ENCODE data around the gene GMPR2.

DNA sequence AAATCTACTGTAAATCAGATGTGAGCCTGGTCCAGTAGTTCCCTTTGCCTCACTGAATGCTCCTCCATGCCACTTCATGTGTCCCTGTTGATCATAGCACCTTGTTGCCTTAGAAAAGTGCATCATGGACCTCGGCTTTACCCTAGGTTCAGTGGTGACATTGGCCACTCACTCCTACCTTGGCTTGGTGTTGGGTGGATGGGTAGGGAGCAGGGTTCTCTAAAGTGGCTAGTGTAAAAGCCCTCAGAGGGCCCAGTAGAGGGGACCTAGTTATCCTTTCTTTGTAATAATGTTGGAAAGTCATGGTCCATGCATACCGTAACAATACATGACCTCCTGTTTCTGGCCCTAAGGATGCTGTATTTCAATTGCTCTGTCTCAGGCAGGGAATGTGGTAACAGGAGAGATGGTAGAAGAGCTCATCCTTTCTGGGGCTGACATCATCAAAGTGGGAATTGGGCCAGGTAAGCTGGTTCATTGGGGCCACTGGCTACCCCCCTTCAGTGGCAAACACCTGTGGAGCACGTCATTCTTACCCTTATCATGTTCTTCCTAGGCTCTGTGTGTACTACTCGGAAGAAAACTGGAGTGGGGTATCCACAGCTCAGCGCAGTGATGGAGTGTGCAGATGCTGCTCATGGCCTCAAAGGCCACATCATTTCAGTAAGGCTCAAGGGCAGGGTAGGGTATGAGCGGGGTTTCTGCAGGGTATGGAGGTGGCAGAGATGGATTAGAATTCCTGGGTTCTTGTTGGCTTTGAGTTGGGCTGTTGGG, 4.1 kb downstream of the GMPR2 start:
- TF ChIP-seq, protein P1, sequence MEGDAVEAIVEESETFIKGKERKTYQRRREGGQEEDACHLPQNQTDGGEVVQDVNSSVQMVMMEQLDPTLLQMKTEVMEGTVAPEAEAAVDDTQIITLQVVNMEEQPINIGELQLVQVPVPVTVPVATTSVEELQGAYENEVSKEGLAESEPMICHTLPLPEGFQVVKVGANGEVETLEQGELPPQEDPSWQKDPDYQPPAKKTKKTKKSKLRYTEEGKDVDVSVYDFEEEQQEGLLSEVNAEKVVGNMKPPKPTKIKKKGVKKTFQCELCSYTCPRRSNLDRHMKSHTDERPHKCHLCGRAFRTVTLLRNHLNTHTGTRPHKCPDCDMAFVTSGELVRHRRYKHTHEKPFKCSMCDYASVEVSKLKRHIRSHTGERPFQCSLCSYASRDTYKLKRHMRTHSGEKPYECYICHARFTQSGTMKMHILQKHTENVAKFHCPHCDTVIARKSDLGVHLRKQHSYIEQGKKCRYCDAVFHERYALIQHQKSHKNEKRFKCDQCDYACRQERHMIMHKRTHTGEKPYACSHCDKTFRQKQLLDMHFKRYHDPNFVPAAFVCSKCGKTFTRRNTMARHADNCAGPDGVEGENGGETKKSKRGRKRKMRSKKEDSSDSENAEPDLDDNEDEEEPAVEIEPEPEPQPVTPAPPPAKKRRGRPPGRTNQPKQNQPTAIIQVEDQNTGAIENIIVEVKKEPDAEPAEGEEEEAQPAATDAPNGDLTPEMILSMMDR (conservative IDR thresholded peaks at IDR 0.05; ENCODE audit: low read depth, low read length), result no peak
- TF ChIP-seq EZH2phosphoT487 (IDR thresholded peaks at IDR 0.05; ENCODE audit: borderline replicate concordance, low read length), result no peak
- TF ChIP-seq EZH2 (IDR thresholded peaks at IDR 0.05; ENCODE audit: low read length, unreplicated experiment), result no peak
